Left renal pelvis (tissue), 4 donors: ENCODE results near the gene HTR6. TPM values are rescaled to one million over a fixed set of nuclear protein-coding genes. Genes with fewer than 3 reads are reported as not detected.

Experiments used
- DNase-seq, 4 donors: peaks; one replicate each; pipeline ENCODE4 v3.0.0-alpha.2; 2013; ENCODE audit warnings: low read depth in 4 of 4, low spot score in 3 of 4
- polyA plus RNA-seq, 4 donors: library from polyadenylated mRNA; unstranded; fragments of 120-200 nt; gene quantifications; one replicate each; pipeline ENCODE4 v1.2.1, GENCODE V29; 2013; ENCODE audit not compliant: insufficient read length in 4 of 4

HTR6 gene
- polyA plus RNA-seq, 4 donors, result 1.4 to 2.0 (median 1.6) TPM; not detected in 1

DNA sequence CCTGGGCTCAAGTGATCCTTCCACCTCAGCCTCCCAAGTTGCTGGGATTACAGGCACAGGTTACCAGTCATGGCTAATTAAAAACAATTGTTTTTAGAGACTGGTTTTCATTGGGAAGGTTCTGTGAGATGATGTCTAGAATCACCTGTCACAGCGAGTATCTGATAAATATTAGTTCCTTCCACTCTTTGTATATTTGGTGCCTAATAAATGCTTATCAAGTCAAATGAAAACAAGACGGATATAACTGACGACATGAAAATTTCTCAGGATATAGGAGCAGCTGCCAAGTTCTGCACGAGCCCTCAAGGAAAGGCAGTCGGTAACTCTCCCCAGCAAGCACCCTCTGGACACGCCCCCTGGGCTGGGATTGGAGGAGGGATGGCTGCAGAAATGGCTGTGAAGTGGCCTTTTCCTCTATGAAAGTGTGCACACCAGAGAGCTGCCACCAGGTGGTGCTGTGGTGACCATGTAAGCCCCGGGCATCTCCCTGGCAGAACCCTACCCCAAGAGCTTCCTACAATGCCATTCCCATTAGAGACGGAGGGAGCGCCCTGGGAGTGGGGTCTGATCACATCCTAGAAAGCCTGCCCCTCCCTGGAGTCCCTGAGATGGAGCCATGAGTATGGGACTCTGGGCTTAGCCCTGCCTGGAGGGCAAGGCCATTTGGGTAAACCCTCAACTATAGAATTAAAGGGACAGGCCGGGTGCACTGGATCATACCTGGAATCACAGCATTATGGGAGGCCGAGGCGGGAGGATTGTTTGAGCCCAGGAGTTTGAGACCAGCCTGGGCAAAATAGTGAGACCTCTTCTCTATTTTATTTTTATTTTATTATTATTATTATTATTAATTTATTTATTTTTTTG, 50.9 kb downstream of the HTR6 start:
- DNase-seq, result peak; percentile 78 to 90 (median 86)

GRCh38 chr1:19717467-19717866, 52.8 kb downstream of the HTR6 start:
- DNase-seq, result no peak

DNA sequence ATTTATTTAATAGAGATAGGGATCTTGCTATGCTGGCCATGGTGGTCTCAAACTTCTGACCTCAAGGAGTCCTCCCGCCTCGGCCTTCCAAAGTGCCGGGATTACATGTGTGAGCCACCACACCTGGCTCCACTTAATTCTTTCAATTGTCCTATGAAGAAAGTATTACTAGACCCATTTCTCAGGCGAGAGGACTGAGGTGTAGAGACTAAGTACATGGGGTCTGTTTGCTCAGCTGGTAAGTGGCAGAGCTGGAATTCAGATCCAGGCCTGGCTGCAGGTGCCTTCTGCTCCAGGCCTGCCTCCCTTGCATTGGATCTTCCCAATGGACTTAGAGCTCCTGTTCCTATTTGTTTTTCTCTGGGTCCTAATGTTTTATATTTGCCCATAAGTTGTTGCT, 55.5 kb downstream of the HTR6 start:
- no peak for DNase-seq

DNA sequence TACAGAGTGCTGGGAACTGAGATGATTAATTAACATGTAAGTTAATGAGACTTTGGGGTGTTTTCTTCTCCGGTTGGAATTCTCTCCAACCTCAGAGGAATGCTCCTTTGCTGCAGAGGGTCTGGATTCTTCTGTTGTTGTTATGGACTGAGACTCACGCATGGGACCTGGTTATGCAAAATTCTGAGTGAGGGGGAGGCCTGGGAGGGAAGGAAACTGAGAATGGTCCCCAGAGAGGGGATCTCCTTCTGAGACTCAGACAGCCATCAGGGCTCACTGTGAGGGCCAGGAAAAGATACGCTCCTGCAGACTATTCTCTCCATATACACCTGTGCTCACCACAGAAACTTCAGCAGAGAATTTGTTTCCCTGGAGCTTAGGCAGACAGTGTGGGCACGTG, 56.3 kb downstream of the HTR6 start:
- DNase-seq, result no peak

- no peak for DNase-seq
These were observed 59.2 kb downstream of the HTR6 start for GRCh38 chr1:19723874-19724273.

DNA sequence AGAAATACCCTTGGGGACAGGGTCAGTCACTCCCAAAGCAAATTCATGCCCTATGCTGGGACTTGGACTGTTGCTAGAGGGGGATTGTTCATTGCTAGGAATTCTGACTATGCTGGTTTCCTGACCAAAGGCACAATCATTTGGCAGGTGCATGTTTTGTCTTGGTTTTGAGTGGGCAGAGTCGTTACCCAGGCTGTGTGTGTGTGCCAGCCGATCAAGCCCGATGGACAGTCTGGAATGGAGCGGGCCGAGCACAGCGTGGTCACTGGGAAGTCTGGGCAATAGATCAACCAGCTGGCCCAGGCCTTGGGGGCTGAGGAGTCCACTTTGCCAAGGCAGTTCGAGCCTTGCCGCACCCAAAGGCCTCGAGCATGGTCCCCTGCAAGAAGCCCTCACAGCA, 60.9 kb downstream of the HTR6 start:
- DNase-seq, result no peak

- DNase-seq, result no peak
These were observed 63.9 kb downstream of the HTR6 start for GRCh38 chr1:19728413-19729145.

DNA sequence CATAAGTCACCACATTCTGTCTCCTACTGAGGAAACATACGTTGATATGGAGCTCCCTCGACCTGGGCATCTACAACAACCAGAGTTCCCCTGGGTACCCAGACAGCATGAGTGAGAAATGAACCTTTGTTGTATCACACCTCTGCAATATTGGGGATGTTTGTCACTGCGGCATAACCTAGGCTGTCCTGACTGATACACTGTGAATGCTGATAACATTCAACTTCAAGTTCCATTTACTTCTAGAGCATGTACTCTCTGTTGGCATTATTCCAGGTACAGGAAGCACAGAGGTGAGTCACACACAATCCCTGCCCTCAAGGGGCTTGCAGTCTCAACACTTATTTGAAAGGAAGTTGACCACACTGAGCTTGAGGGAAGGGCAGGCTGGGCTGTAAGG, 65.6 kb downstream of the HTR6 start:
- DNase-seq, result no peak

Other genes starting within 250 kb of the HTR6 start
- 100 to 1,000 TPM; 234 to 249 (median 240) TPM for gene CAPZB, start 179.3 kb upstream of the HTR6 start, polyA plus RNA-seq
- 10 to 100 TPM; 24.5 to 95.3 (median 27.5) TPM for gene NBL1, start 20.6 kb upstream of the HTR6 start, polyA plus RNA-seq
- 10 to 100 TPM in 3 of 4 donors, 1 to 10 TPM in 1; 5.2 to 23.8 (median 16.1) TPM for gene TMCO4, start 135.0 kb downstream of the HTR6 start, polyA plus RNA-seq
- gene RNF186, start 150.4 kb downstream of the HTR6 start, polyA plus RNA-seq, result under 1 TPM in 3 of 4 donors, not detected in 1; 0.12 to 0.34 (median 0.29) TPM
- 10 to 100 TPM; 17.0 to 30.7 (median 21.3) TPM for gene OTUD3, start 217.5 kb downstream of the HTR6 start, polyA plus RNA-seq